Measurements from ENCODE around the gene HOGA1.

GRCh38 chr10:97632949-97633884, 49.0 kb downstream of the HOGA1 start, which contains the start of gene MORN4:
- TF ChIP-seq CTCF (IDR thresholded peaks at IDR 0.05) (no peak), POLR2A (IDR thresholded peaks at IDR 0.05) (no peak)

Data from sigmoid colon (tissue), 3 donors.